RCC 7860 (cell line): Measurements from ENCODE around the gene EEFSEC.

ENCODE experiments used
- DNase-seq: peaks from one replicate; pipeline ENCODE4 v3.0.0-alpha.2; 2015; ENCODE audit warnings: low spot score
- FAIRE-seq: peaks from 2 replicates; lab custom pipeline; 2012; peaks lifted over from hg19 to GRCh38; lab: Jason Lieb, UNC

Gene EEFSEC

GRCh38 chr3:128282380-128283196 lies 129.3 kb downstream of the EEFSEC start:
- FAIRE-seq = no peak
- DNase-seq = no peak

- DNase-seq = no peak
- no peak for FAIRE-seq
Measured at GRCh38 chr3:128283421-128283820, 130.1 kb downstream of the EEFSEC start.

- no peak for FAIRE-seq
- DNase-seq = no peak
Measured at GRCh38 chr3:128285042-128285966, 132.0 kb downstream of the EEFSEC start.

- DNase-seq (no peak), FAIRE-seq (no peak)
Measured at GRCh38 chr3:128285967-128286321, 132.7 kb downstream of the EEFSEC start.

- FAIRE-seq = no peak
- no peak for DNase-seq
Measured at GRCh38 chr3:128286691-128287090, 133.4 kb downstream of the EEFSEC start.

DNA sequence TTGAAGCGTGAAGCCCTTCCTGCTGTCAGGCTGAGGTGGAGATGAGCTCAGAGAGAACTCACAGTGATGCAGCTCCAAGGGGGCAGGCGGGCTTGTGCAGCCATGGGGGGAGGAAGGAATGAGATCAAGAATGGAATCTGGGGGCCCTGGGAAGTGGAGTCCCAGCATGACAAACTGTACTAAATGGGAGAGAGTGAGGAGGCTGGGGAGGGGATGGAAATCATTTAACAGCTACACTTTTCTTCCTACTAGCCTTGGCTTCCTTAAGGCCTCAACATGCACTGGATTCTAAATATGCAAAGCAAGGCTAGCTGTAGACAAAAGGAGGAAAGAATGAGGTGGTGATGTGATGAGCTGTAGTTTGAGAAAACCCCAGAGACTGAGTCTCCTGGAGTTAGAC lies 133.9 kb downstream of the EEFSEC start:
- DNase-seq = no peak
- no peak for FAIRE-seq

- DNase-seq (no peak), FAIRE-seq (no peak)
Measured at GRCh38 chr3:128289534-128289933, 136.3 kb downstream of the EEFSEC start.

GRCh38 chr3:128290484-128290883 lies 137.2 kb downstream of the EEFSEC start:
- FAIRE-seq (no peak), DNase-seq (no peak)

- DNase-seq (no peak), FAIRE-seq (no peak)
Measured at GRCh38 chr3:128293930-128294329, 140.6 kb downstream of the EEFSEC start.

GRCh38 chr3:128294999-128295468 lies 141.8 kb downstream of the EEFSEC start:
- DNase-seq = no peak
- no peak for FAIRE-seq

DNA sequence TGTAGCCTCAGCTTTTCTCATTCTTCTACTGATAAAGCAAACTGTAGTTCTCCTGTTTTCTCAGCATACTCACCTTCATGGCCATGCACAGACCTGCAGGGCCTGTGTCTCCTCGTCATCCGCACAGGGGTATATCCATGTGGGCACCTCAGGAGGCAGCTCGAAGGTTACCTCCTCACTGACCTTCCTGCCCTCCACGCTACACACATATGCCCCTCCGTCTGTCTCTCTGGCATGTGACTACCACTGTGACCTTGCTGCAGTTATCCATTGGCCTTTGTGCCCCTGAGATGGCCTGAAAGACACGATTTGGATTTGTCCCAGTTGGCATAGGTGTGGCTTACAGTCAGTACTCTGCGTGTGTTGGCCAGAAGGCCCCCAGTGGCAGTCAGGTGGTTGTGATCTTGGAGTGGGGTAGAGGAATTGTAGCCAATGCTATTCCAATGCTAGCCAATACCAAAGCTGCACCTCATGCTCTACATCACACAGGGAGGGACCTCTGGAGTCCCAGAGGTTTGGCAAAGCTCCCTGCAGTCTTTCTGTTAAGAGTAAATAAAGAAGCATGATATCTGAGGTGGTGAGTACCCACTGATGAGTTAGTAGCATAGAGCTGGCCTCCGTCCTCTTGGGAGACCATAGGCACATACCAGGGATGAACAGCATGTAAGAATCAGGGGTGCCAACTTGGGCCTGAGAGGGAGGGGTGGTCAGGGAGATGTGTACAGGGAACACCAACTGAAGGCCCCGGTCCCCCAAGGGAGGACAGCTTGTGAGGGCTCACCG lies 143.4 kb downstream of the EEFSEC start:
- FAIRE-seq = no peak
- no peak for DNase-seq

DNA sequence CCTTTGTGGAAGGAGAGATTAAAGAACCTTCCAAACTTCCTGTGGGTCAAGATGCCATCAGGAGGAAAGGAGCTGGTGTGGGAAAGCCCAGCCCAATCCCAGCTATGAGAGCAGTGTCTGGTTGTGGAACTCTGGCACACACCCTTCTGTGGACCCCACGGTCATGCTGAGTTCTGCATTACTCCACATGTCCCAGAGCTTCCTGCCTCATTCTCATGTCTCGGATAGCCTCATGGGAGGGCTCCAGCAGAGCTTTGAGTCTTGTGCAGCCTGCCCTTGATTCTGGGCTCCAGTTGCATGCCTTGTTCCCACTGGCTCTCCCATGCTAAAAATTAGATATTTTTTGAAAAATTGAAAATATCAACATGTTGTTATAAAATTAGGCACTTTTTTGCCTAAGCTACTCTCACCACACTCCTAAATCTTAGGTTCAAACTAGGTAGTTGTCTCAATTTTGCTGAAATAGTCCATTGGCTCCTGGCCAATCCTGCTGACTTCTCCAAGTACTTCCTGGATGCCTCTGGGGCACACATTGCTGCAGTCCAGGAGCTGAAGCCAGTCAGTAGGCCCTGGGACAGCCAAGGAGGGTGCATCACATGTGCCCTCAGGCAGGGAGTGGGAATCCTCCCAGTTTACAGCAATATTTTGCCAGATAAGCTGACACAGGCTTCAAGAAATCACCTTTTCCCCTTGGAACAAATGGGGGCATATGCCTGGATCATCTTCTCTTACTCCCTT lies 144.3 kb downstream of the EEFSEC start:
- DNase-seq (no peak), FAIRE-seq (no peak)

- DNase-seq (no peak), FAIRE-seq (no peak)
Measured at GRCh38 chr3:128301186-128302023, 148.1 kb downstream of the EEFSEC start.

DNA sequence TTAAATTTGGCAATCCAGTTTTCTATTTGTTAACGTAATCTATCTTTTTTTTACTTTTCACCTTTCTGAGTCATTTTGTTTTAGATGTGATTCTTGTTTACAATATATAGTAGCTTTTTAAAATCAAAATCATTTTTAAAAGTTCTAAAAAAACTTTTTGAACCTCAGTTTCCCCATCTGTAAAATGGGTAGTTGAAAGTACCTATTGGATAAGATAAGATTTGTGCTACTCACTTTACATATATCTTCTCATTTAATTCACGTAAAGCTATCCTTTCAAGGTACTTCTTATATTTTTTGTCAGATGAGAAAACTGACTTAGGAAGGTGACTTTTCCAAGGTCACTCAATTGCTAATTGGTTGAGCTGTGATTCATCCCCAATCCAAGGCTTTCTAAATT lies 153.2 kb downstream of the EEFSEC start:
- FAIRE-seq (no peak), DNase-seq (no peak)

GRCh38 chr3:128307029-128307633 lies 153.8 kb downstream of the EEFSEC start:
- DNase-seq = no peak
- no peak for FAIRE-seq

DNA sequence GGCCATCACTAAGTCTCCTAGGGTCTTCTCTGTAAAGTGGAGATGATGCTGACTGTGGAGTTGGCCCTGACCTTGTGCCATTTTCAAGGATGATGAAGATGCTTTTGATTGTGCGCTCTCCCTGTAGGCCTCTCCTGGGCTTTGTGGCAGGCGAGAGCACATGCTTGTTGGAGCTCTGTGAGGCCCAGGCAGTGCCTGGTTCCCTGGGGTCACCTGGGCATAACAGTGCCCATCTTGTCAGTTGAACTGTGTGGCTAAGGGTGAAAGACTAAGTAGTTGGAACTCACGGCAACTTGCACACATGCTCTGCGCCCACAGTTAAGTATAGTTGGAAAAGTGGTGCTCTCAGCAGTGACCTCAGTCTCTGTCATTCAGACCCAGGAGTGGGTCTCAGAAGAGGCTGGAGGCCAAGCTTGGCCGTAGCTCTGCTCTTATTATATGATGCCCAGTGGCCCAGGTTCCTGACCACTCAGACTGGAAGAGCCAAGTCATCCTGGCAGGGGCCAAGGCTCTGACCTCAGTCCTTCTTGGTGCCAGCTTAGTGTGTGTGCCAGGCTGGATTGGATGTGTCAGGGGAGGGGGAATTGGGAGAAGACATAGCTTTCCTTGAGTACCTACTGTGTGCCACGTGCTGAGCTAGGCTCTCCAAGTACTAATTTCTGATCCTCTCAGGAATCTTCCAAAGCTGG lies 154.6 kb downstream of the EEFSEC start:
- no peak for FAIRE-seq
- no peak for DNase-seq

DNA sequence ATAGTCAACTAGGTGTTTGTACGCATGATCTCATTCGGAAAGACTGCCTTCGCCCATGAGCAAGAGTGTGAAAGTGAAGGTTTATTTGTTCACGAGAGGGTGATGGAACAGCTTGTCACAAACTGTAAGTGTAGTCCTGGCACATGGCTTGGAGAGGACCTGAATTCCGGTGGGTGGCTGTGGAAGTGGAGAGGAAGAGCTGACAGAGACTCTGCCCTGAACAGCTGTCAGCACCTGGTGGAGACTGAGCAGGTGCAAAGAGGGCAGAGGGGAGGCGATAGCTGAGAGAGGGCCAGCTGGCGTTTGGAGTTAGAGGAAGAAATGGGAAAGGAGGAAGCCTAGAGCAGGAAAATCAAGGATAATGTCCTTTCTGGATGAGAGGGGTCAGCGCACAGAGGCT lies 155.7 kb downstream of the EEFSEC start:
- FAIRE-seq (no peak), DNase-seq (no peak)

DNA sequence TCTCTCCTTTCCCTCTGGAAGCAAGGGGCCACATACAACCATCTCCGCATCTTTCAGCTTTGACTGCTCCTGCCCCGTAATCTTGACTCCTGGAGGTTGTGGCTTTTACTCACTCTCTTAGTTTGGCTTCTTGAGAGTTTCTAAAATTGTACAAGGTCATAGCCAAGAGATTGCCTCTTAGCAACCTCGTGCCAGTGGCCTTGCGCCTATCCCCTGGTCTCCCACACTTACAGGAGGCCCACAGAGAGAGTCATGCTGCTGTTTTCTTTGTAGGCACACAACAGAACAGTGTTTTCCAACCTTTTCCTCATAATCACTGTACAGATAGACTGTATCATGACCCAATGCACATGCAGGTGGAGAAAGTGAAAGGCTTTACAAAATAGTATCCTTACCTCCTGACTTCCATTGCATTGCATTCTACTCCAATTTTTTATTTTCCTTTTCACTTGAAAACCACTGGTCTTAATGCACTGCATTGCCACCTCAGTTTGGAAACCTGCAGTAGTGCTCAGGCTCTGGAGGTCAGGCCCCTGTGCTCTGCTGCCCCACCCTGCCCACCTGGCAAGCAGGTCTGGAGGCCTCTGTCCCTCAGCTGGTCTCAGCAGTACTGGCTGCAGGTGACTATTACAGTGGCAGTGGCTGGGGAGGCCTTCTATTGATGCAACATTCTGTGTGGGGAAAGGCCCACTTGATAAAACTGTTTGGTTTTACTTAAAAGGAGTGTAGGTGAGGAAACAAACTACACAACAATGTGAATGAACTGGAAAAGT lies 157.2 kb downstream of the EEFSEC start:
- FAIRE-seq (no peak), DNase-seq (no peak)
